ENCODE results near the gene SMIM41.

GRCh38 chr12:52146822-52147366 lies 67.4 kb downstream of the SMIM41 start:
- TF ChIP-seq, protein P1, sequence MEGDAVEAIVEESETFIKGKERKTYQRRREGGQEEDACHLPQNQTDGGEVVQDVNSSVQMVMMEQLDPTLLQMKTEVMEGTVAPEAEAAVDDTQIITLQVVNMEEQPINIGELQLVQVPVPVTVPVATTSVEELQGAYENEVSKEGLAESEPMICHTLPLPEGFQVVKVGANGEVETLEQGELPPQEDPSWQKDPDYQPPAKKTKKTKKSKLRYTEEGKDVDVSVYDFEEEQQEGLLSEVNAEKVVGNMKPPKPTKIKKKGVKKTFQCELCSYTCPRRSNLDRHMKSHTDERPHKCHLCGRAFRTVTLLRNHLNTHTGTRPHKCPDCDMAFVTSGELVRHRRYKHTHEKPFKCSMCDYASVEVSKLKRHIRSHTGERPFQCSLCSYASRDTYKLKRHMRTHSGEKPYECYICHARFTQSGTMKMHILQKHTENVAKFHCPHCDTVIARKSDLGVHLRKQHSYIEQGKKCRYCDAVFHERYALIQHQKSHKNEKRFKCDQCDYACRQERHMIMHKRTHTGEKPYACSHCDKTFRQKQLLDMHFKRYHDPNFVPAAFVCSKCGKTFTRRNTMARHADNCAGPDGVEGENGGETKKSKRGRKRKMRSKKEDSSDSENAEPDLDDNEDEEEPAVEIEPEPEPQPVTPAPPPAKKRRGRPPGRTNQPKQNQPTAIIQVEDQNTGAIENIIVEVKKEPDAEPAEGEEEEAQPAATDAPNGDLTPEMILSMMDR (IDR thresholded peaks at IDR 0.05 in 4 of 5, conservative IDR thresholded peaks at IDR 0.05 in 1 of 5) = no peak
- TF ChIP-seq POLR2A (IDR thresholded peaks at IDR 0.05) = no peak
